CMK (cell line): ENCODE results near the gene CIDEA.

Experiments
- DNase-seq: peaks from one replicate; pipeline ENCODE4 v3.0.0-alpha.2; 2010; ENCODE audit warnings: low read depth

The CIDEA gene

GRCh38 chr18:12274793-12275192 is 20.6 kb downstream of the CIDEA start:
- DNase-seq: no peak

DNA sequence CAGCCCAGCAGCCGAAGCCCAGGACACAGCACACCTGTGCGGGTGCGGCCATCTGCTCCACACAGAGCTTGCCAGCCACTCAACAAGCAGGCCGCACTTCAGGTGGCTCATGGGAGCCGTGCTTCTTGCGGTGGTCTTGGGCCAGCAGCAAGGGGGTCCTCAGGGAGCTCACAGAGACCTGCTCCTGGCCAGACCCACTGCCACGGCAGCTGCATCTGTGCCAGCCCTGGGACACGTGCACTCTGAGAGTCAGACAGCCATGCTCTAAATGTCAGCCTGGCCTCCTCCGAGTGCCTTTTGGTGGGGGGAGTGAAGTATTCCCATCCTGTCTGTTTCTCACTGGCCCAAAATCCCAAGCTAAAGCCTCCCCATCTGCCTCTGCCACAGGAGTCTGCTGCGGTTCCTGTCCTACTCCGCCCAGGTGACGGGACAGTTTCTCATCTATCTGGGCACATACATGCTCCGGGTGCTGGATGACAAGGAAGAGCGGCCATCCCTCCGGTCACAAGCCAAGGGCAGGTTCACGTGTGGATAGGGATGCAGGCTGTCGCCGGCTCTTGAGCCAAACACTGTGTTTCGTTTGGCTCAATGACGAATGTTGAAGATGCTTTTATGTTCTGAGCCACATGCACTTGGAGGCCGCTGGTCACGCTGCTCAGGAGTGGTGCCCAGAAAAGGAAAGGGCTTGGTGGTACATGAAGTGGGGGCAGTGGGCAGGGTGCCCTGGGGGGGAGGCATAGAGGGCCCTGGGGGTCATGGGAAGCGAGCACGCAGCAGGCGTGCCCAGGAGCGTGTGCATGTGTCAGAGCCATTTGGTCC is 22.8 kb downstream of the CIDEA start:
- DNase-seq: no peak

DNA sequence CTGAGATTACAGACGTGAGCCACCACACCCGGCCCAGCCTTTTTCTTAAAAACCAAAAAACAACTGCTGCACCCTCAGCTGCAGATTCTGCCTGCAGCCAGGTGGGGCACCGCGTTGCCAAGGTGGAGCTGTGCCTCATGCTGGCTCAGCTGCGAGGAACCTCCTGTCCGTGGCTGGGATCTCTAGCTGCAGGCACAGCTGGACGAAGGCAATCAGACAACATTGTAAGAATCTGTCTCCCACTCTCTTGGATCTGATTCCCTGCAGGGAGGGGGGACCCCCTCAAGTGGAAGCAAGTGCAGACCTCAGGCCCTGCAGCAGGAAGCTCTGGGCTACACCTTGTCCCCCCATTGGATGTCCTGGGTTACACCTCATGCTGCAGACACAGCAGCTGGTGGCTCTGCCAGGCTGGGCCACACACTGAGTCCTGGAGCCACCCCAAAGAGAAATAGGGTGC is 24.1 kb downstream of the CIDEA start:
- DNase-seq: no peak

DNA sequence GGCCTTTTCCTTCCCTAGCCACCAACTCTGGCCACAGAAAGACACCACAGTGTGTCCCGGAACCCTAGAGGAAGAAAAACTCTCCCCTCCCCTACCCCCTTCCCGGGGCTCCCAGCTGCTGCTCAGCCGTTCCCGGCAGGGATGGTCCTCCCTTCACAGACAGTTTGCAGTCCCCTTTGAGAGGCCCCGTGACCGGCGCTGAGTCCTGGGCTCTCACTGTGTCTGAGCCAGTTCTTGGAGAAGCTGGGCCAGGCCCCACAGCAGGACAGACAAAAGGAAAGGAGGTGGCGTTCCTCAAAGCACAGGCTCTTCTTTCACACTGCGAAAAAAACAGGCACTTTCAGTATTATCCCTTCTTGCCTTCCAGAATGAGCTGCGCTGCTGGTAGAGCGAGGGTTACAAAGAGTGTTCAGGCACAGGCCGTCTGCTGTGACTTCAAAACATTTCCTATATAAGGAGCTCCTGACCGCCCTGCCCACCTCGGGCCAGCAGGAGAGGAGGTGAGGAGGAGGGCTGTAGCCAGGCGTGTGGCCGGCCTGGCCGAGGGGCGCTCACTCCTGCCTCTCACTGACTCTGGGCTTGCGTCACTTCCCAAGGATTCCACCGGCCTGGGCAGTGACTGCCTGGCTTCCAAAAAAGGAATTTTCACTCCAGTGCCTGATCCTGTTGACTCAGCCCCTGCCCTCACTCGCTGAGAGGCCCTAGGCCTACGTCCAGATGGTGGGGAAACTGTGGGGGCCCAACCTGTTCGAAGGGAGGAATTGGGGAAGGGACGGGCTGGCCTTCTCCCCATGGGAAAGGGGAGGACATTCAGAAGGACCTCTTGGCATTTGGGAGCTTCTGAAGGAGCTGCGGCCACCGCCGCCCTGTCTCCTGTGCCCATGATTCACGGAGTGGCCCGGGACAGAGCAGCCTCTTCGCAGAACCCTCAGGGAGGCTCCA is 24.9 kb downstream of the CIDEA start:
- no peak for DNase-seq

GRCh38 chr18:12279781-12280531 is 25.8 kb downstream of the CIDEA start:
- DNase-seq: no peak

DNA sequence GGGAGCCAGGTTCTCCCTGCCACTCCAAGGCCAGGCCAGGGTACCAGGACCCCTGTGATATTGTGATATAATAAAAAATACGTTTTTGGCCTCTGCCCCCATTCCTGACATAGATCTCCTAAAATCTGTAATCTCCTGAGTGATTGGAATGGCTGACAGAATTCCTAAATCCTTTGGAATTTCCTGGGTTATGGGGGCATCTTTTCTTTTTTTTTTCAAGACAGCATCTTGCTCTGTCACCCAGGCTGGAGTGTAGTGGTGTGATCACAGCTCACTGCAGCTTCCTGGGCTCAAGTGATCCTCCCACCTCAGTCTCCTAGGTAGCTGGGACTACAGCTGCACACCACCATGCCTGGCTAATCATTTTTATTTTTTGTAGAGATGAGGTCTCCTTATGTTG is 27.7 kb downstream of the CIDEA start:
- no peak for DNase-seq

DNA sequence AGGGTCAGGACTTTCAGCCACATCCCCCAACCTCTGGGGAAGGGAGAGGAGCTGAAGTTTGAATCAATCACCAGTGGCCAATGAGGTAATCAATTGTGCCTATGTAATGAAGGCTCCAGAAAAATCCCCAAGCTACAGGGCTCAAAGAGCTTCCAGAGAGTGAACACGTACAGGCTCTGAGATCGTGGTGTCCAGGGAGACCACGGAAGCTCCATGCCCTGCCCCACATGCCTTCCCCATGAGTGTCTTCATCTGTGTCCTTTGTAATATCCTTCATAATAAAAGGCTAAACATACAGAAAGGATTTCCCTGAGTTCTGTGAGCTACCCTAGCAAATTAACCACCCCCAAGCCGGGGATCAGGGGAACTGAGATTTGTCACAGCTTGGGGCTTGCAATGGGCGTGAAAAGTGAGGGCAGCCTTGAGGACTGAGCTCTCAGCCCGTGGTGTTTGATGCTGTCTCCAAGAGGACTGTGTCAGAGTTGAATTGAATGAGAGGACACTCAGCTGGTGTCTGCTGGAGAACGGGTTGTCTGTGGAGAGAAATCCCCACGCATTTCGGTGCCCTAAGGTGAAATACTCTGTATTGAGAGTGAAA is 28.4 kb downstream of the CIDEA start:
- no peak for DNase-seq

DNA sequence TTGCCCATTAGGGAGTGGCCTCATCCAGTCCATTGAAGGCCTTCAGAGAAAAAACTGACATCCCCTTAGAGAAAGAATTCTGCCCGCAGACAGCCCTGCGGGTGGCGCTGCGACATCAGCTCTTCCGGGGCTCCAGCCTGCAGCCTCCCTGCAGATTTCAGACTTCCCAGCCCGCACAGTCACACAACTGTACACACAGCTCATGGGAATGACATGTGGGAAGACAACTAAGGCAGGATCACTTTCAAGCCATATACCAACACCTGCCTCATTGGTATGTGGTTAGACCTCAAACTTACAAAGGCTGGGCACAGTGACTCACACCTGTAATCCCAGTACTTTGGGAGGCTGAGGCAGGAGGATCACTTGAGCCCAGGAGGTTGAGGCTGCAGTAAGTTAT is 29.1 kb downstream of the CIDEA start:
- no peak for DNase-seq

GRCh38 chr18:12283666-12284065 is 29.5 kb downstream of the CIDEA start:
- no peak for DNase-seq

- DNase-seq: no peak
Measured at GRCh38 chr18:12287131-12287681, 33.0 kb downstream of the CIDEA start.

DNA sequence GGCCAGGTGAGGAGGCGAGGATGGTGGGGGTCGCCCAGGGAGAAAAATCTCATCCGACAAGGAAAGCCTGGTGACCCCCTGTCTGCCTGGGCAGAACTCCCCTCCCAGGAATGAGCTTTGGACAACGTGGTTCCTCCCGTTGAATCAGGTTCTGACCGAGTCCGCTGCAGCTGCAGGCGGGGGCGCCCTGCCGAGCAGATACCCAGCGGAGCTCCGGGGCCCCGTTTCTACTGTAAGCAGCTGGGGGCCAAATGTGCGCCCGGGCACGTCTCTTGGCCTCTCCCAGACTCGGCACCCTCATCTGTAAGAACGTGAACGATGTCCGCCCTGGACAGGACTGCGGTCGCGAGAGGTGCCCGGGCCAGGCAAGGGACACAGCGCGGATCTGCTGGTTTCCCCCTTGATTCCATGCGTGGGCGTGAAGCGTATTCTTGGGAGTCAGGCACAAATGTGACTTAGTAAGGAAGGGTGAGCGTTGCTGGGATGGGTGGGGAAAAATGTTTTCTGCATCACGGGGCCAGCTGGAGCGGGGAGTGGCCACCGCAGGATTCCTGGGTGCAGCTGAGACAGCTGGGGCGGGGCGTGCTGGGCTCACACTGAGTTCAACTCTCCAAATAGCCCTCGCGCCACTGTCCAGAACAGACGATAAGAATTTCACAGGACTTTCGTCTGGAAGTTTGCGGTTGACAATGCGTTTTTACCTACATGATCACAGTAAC is 33.7 kb downstream of the CIDEA start:
- no peak for DNase-seq

- DNase-seq: no peak
Measured at GRCh38 chr18:12288403-12288755, 34.2 kb downstream of the CIDEA start.

DNA sequence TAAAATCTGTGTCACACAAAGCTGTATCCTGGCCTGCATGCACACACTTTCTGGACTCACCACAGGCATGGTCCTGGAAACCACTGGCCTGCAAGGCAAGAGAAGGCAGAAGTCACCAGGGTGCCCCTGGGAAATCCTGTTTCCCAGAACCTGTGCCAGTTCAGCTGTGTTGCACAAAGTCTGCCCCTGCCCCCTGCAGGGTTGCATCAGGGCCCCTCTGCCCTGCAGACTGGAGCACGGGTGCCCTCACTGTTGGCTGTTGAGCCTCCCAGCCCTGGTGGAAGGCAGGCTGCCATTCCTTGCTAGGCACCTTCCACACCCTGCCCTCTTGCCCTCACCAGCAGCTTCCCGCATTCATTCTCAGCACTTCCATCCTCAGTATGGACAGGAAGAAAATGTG is 35.9 kb downstream of the CIDEA start:
- no peak for DNase-seq

DNA sequence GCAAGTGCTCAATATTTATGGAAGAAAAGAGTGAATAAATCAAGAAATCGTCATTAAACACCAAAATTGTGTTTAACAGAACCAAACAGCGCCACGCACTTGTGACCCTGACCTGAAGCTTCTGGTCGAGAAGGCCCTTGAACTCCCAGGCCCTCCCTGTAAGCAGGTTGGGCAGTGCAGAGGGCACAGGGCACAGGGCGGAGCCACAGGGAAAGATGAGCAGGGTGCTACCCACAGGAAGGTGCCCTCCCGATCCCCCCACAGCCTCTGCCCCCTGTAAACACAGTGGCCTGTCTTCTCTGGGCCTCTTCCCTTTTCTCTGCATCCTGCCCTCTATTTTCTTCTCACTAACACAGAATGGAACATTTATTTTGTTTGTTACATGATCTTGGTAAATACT is 37.0 kb downstream of the CIDEA start:
- DNase-seq: no peak

DNA sequence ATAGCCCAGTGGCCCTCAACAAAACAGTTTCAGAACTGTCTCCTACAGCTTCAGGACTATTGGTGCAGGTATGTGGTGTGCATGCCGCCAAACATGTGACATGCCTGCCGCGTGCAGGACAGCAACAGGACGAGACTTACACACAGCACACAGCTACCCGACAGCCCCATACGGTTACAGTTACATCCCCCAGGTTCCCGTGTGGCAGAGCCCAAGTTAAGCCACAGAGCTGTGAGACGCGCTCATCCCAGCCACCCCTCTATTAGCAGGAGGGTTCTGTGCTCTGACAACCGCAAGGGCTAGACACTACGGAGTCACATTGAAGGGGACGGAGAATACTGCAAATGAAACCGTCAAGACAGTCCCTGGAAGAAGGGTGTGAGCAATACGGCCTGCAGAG is 37.5 kb downstream of the CIDEA start:
- no peak for DNase-seq

DNA sequence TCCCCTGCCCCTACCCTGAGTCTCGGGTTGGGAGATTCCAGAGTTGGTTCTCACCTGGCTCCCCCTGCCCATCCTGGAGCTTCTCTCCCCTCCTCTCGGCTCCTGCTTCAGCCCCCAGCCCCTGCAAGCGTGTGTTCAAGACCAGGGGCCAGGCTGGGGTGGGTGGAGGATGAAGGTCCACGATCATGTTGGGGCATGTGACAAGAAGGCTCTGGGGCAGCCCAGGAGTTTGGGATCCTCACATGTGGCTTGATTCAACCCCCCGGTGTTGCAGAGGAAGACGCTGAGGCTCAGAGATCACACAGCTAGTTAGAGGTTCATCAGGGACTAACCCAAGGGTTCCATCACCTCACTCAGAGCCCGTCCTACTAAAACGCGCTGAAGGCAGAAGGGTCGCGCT is 39.7 kb downstream of the CIDEA start:
- DNase-seq: no peak

DNA sequence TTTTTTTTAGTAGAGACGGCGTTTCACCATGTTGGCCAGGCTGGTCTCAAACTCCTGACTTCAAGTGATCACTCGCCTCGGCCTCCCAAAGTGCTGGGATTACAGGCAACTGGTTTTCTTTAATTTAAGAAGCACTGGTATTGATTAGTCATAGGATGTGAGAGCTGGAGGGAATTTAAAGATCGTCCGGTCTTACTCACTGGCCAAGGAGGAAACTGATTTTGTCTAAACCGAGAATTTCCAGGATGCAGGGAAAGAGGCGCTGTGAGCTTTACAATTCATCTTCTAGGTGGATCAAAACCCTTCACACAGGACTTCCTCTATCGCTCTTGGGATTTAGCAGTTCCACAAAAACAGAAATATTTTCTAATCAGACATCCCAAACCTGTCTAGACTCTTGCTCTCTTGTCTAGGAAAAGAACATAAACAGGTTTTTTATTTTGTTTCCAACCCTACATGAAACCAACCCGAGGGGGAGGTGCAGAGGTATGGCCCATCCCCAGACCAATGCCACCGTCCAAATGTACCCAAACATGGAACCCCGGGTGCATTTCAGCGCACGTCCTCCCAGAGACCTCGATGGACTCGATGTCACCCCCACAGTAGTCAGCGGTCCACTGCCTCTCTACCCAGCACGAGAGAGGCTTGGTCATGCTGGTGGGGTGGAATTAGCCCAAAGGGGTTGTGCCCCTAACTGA is 41.4 kb downstream of the CIDEA start:
- no peak for DNase-seq

GRCh38 chr18:12296087-12296403 is 41.9 kb downstream of the CIDEA start:
- no peak for DNase-seq

DNA sequence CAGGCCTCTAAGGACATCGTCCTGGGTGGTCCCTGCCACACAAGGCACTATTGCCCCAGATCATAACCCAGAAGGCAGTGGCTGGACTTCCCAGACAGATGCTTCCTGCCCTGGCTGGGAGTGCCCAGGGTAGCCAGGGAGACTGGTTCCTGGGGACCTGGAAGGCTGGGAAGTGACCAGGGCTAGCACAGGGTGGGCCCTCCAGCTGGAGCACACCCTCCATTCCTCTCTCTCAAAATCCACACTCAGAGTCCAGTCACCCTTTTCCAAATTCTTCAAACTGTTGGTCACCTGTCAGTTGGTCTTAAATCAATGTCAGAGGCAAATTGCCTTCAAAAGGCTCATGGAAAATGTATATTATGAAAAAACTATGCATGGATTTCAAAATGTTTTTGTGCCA is 42.3 kb downstream of the CIDEA start:
- no peak for DNase-seq

DNA sequence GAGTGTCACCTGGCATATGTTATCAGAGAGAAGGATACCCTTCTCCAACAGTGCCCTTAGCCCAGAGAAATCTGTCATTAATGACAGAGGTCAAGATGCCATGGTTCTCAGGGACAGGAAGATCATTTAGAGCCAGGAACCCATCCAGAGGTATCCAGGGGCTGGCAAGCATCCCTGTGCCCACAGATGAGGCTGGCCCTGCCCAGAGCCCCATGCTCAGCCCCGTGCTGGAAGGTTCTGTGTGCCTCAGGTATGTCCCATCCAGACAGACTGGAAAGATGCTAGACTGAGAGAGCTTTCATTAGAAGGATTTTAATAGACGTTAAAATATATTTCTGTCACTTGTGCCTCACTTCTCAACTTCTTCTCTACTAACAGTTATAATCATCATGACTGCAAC is 45.7 kb downstream of the CIDEA start:
- no peak for DNase-seq
